Testis (tissue), 3 donors: ENCODE measurements around the gene TENM4. TPM values are rescaled to one million over a fixed set of nuclear protein-coding genes. Genes with fewer than 3 reads are reported as not detected.
"Not testable (repeated sequence)": the region's sequence is repeated elsewhere in the genome, so short reads cannot be mapped to it uniquely, and the experiment has no call there.

Source experiments
- DNase-seq: peaks from one replicate; pipeline ENCODE4 v3.0.0-alpha.2; 2019
- H3K27ac ChIP-seq, 2 donors: fragments of 200-600 bp; sonication (generic); one replicate each; pipeline ENCODE4 v1.5.1; 2019
- H3K27me3 ChIP-seq: fragments of 200-600 bp; sonication (generic); one replicate; pipeline ENCODE4 v1.5.1; 2019
- H3K36me3 ChIP-seq: fragments of 200-600 bp; sonication (generic); one replicate; pipeline ENCODE4 v1.5.1; 2017; ENCODE audit warnings: low read depth; ENCODE audit errors: missing control alignments
- H3K4me1 ChIP-seq: fragments of 200-600 bp; sonication (generic); one replicate; pipeline ENCODE4 v1.5.1; 2019
- H3K4me3 ChIP-seq, 2 donors: fragments of 200-600 bp; sonication (generic); one replicate each; pipeline ENCODE4 v1.5.1; 2017 to 2019
- H3K9me3 ChIP-seq: fragments of 200-600 bp; sonication (generic); one replicate; pipeline ENCODE4 v1.5.1; 2017
- CTCF ChIP-seq, 3 experiments: fragments of 450-650 bp in 2 of 3; fragments of 200-600 bp in 1 of 3; sonication (generic) in 1 of 3; IDR thresholded peaks; one replicate each; pipeline ENCODE4 v1.5.1; 2016 to 2019; ENCODE audit warnings: antibody characterized with exemption in 3 of 3, mild to moderate bottlenecking in 2 of 3, moderate library complexity in 1 of 3
- POLR2A ChIP-seq: fragments of 450-650 bp; IDR thresholded peaks from one replicate; pipeline ENCODE4 v1.6.1; 2017; ENCODE audit warnings: antibody characterized with exemption, mild to moderate bottlenecking, moderate library complexity
- WGBS, 2 donors: methylation state at CpG; one replicate each; pipeline ENCODE4 v1.1.5; 2018; 5-methylcytosine and 5-hydroxymethylcytosine counted together
- intact Hi-C: fragments of 100-400 bp; cut with DNase I; formaldehyde crosslinking; loops from one replicate; pipeline ENCODE4 v1.15.1; 2023; ENCODE audit warnings: low total_unique reads
- polyA plus RNA-seq: library from polyadenylated mRNA; stranded (reverse); fragments of 350-450 nt; fragmentation: Illumina TruSeq; extraction: RNeasy Lipid Tissue Mini Kit (QIAGEN cat#74804); gene quantifications from one replicate; pipeline ENCODE4 v1.2.3, GENCODE V29; 2014; ENCODE audit warnings: low read depth, low replicate concordance; ENCODE audit not compliant: insufficient read depth
- total RNA-seq, 2 donors: library from RNA; depleted of rRNA; stranded (reverse); fragments of >200 nt; gene quantifications; one replicate each; pipeline ENCODE4 v1.2.3, GENCODE V29; 2016

The TENM4 gene
- total and polyA plus RNA-seq, 3 donors from 2014 or later = 10.6 to 17.9 (median 11.4) TPM

- WGBS, 2 donors = 95 to 96% methylated on average over 1 of the region's 1 CpG
- Histone ChIP-seq H3K36me3 (no peaks in the 10 kb centered on the region), H3K4me3 (no peak overlapping the region), H3K9me3 (no peaks in the 10 kb centered on the region), H3K4me1 (no peaks in the 10 kb centered on the region), H3K27ac (no peak overlapping the region), H3K27me3 (no peaks in the 10 kb centered on the region)
- intact Hi-C loops = no loop called here
- DNase-seq = no peak
- TF ChIP-seq CTCF (IDR thresholded peaks at IDR 0.05) = no peak
These were observed 825.1 kb downstream of the TENM4 start for GRCh38 chr11:78615724-78616123.

GRCh38 chr11:78613378-78613813, 827.4 kb downstream of the TENM4 start:
- no peak overlapping the region for H3K4me3 ChIP-seq
- intact Hi-C loops = no loop called here
- no peaks in the 10 kb centered on the region for H3K36me3 ChIP-seq
- H3K27ac ChIP-seq = no peak overlapping the region
- WGBS, 2 donors = 80 to 84% methylated on average over 5 of the region's 5 CpGs
- TF ChIP-seq CTCF (IDR thresholded peaks at IDR 0.05) (no peak), POLR2A (no peak)
- H3K4me1 ChIP-seq = no peaks in the 10 kb centered on the region
- no peak for DNase-seq
- H3K27me3 ChIP-seq = no peaks in the 10 kb centered on the region
- no peaks in the 10 kb centered on the region for H3K9me3 ChIP-seq

GRCh38 chr11:78612721-78613377, 828.0 kb downstream of the TENM4 start:
- no peak for TF ChIP-seq CTCF (IDR thresholded peaks at IDR 0.05)
- TF ChIP-seq POLR2A = no peak
- WGBS, 2 donors = 82 to 90% methylated on average over 4 of the region's 4 CpGs
- H3K27ac ChIP-seq = no peak overlapping the region
- no peaks in the 10 kb centered on the region for H3K27me3 ChIP-seq
- H3K36me3 ChIP-seq = no peaks in the 10 kb centered on the region
- H3K4me1 ChIP-seq = no peaks in the 10 kb centered on the region
- H3K4me3 ChIP-seq = no peak overlapping the region
- no peak for DNase-seq
- intact Hi-C loops = no loop called here
- no peaks in the 10 kb centered on the region for H3K9me3 ChIP-seq

- H3K4me1 ChIP-seq, H3K27ac ChIP-seq, intact Hi-C loops, H3K9me3 ChIP-seq, H3K4me3 ChIP-seq, DNase-seq, H3K36me3 ChIP-seq, H3K27me3 ChIP-seq: not testable (repeated sequence)
- whole genome bisulfite sequencing, 2 donors = 91 to 97% methylated on average over 5 of the region's 5 CpGs
These were observed 831.5 kb downstream of the TENM4 start for GRCh38 chr11:78609321-78609720.

- TF ChIP-seq CTCF (IDR thresholded peaks at IDR 0.05) (no peak), POLR2A (no peak)
- no peak for DNase-seq
- intact Hi-C loops = no loop called here
These were observed 833.1 kb downstream of the TENM4 start for GRCh38 chr11:78607696-78608095.

More at GRCh38 chr11:78607696-78608095, 833.1 kb downstream of the TENM4 start:
- Histone ChIP-seq H3K9me3 (no peaks in the 10 kb centered on the region), H3K27ac (no peak overlapping the region), H3K4me1 (no peaks in the 10 kb centered on the region), H3K36me3 (no peaks in the 10 kb centered on the region), H3K4me3 (no peak overlapping the region), H3K27me3 (no peaks in the 10 kb centered on the region)
